Stimulated activated CD4-positive, alpha-beta T cell treated with anti-CD3 and anti-CD28 coated beads, Interleukin-4, amount 100 ng/mL, for 1 hour (primary cell): ENCODE data around the gene TEX19.

Source experiments
- DNase-seq: peaks from one replicate; pipeline ENCODE4 v3.0.0-alpha.2; 2020

TEX19 gene

GRCh38 chr17:82412535-82413520 lies 53.8 kb downstream of the TEX19 start:
- no peak for DNase-seq
